Ishikawa (cell line): ENCODE results near the gene BFSP2.

Experiments used
- CEBPB ChIP-seq: IDR thresholded peaks from 2 replicates; pipeline ENCODE4 v1.6.1; 2012
- CREB1 ChIP-seq: IDR thresholded peaks from 2 replicates; pipeline ENCODE4 v1.6.1; 2012; ENCODE audit warnings: low read depth
- EGR1 ChIP-seq: IDR thresholded peaks from 2 replicates; pipeline ENCODE4 v1.6.1; 2012
- EP300 ChIP-seq: IDR thresholded peaks from 2 replicates; pipeline ENCODE4 v1.6.1; 2012; ENCODE audit warnings: borderline replicate concordance
- FOXM1 ChIP-seq: IDR thresholded peaks from 2 replicates; pipeline ENCODE4 v1.6.1; 2012; ENCODE audit warnings: low read depth, borderline replicate concordance
- MAX ChIP-seq: IDR thresholded peaks from 2 replicates; pipeline ENCODE4 v1.6.1; 2012
- NFIC ChIP-seq: IDR thresholded peaks from 2 replicates; pipeline ENCODE4 v1.6.1; 2012
- RAD21 ChIP-seq: IDR thresholded peaks from 2 replicates; pipeline ENCODE4 v1.6.1; 2012; ENCODE audit warnings: low read depth
- REST ChIP-seq: IDR thresholded peaks from 2 replicates; pipeline ENCODE4 v1.6.1; 2012; ENCODE audit warnings: low read depth, mild to moderate bottlenecking
- TAF1 ChIP-seq: IDR thresholded peaks from 2 replicates; pipeline ENCODE4 v1.6.1; 2012; ENCODE audit warnings: low read depth, mild to moderate bottlenecking
- TCF12 ChIP-seq: IDR thresholded peaks from 2 replicates; pipeline ENCODE4 v1.6.1; 2012; ENCODE audit warnings: low read depth
- TEAD4 ChIP-seq: IDR thresholded peaks from 2 replicates; pipeline ENCODE4 v1.6.1; 2012
- USF1 ChIP-seq: IDR thresholded peaks from 2 replicates; pipeline ENCODE4 v1.6.1; 2012
- YY1 ChIP-seq: IDR thresholded peaks from 2 replicates; pipeline ENCODE4 v1.6.1; 2012; ENCODE audit warnings: low read depth
- ZBTB7A ChIP-seq: IDR thresholded peaks from 2 replicates; pipeline ENCODE4 v1.6.1; 2012; ENCODE audit warnings: low read depth

BFSP2 gene

GRCh38 chr3:133419151-133419909, 19.5 kb downstream of the BFSP2 start:
- no peak for TF ChIP-seq USF1

- TF ChIP-seq TEAD4 (no peak), FOXM1 (no peak)
Observed at GRCh38 chr3:133424937-133425869, 25.3 kb downstream of the BFSP2 start.

- TF ChIP-seq TEAD4: no peak
- TF ChIP-seq EGR1: no peak
- TF ChIP-seq EP300: no peak
- no peak for TF ChIP-seq RAD21
- TF ChIP-seq TAF1: no peak
- no peak for TF ChIP-seq CEBPB
- TF ChIP-seq MAX: no peak
- TF ChIP-seq ZBTB7A: no peak
- no peak for TF ChIP-seq FOXM1
- TF ChIP-seq USF1: no peak
- TF ChIP-seq TCF12: no peak
- TF ChIP-seq REST: no peak
- TF ChIP-seq YY1: no peak
- TF ChIP-seq CREB1: no peak
- TF ChIP-seq NFIC: no peak
Observed at GRCh38 chr3:133425898-133426297, 26.0 kb downstream of the BFSP2 start.

- TF ChIP-seq YY1 (no peak), EGR1 (no peak), RAD21 (no peak), REST (no peak), CEBPB (no peak), NFIC (no peak)
Observed at GRCh38 chr3:133426721-133427120, 26.9 kb downstream of the BFSP2 start.

- TF ChIP-seq USF1: no peak
- no peak for TF ChIP-seq RAD21
- TF ChIP-seq ZBTB7A: no peak
- TF ChIP-seq NFIC: no peak
- no peak for TF ChIP-seq TCF12
- TF ChIP-seq REST: no peak
Observed at GRCh38 chr3:133428552-133428951, 28.7 kb downstream of the BFSP2 start.
